K562 (cell line): ENCODE results near the gene BASP1. TPM values are rescaled to one million over a fixed set of nuclear protein-coding genes. Genes with fewer than 3 reads are reported as not detected.

Experiments
- ATAC-seq: fragments of 200-7000 bp; cut with Tn5 transposase; 3 replicates; pipeline ENCODE4 v1.9.1; 2020; ENCODE audit warnings: moderate library complexity
- BruUV-seq: library from RNA; stranded (reverse); fragments of 400-500 nt; replicated peaks from 2 replicates; lab custom pipeline; 2021; lab: Mats Ljungman, UMichigan
- CTCF ChIA-PET: fragments of 300-600 bp; formaldehyde crosslinking; extraction: SDS; loops from one replicate; lab custom pipeline; 2021; ENCODE audit warnings: low intra/inter-chr PET ratio; lab: Yijun Ruan, JAX
- POLR2A ChIA-PET: fragments of 300-600, 350-650 bp; sonication (Branson Sonifier 250); formaldehyde crosslinking; extraction: SDS; loops from one replicate; lab custom pipeline; 2021; ENCODE audit warnings: antibody characterized with exemption, inconsistent platforms; lab: Yijun Ruan, JAX
- DNase-seq, 4 experiments: peaks; one replicate each; pipeline versions ENCODE4 v3.0.0 to v3.0.0-alpha.2; 2011 to 2018; ENCODE audit warnings: low spot score in 3 of 4, mixed read lengths in 3 of 4; ENCODE audit errors: extremely low read depth in 1 of 4
- FAIRE-seq: peaks from 2 replicates; lab custom pipeline; 2011; peaks lifted over from hg19 to GRCh38; lab: Jason Lieb, UNC
- H2AFZ ChIP-seq: 2 replicates; pipeline ENCODE4 v1.6.0; 2011; ENCODE audit warnings: low read depth, low read length, control low read depth, inconsistent platforms
- H3K27ac ChIP-seq: fragments of 200-600 bp; 3 replicates; pipeline ENCODE4 v1.8.0; 2011; ENCODE audit warnings: low read depth, mild to moderate bottlenecking, control low read depth, inconsistent platforms, low read length, moderate library complexity, mixed read lengths; ENCODE audit errors: extremely low read depth
- H3K27me3 ChIP-seq, 2 experiments: fragments of 300-600 bp in 1 of 2; 2 replicates in 1 of 2; 3 replicates in 1 of 2; pipeline versions ENCODE4 v1.6.0 to v1.8.0; 2011; ENCODE audit warnings: inconsistent platforms in 2 of 2, low read length in 2 of 2, mild to moderate bottlenecking in 1 of 2, mixed read lengths in 1 of 2, moderate library complexity in 1 of 2; ENCODE audit not compliant: control insufficient read depth in 2 of 2, insufficient read depth in 2 of 2
- H3K36me3 ChIP-seq: fragments of 300-600 bp; 3 replicates; pipeline ENCODE4 v1.8.0; 2011; ENCODE audit warnings: mild to moderate bottlenecking, low read length, inconsistent platforms; ENCODE audit not compliant: control insufficient read depth, insufficient read depth
- H3K4me1 ChIP-seq, 2 experiments: fragments of 200-600 bp in 1 of 2; replicated peaks in 1 of 2; 2 replicates in 1 of 2; 3 replicates in 1 of 2; pipeline versions ENCODE4 v1.5.1 to v1.8.0; 2011; ENCODE audit warnings: inconsistent platforms in 2 of 2, low read length in 2 of 2, mild to moderate bottlenecking in 1 of 2, mixed read lengths in 1 of 2, moderate library complexity in 1 of 2; ENCODE audit not compliant: control insufficient read depth in 2 of 2, insufficient read depth in 2 of 2
- H3K4me2 ChIP-seq: 2 replicates; pipeline ENCODE4 v1.6.1; 2011; ENCODE audit warnings: low read length, control low read depth, inconsistent platforms, mixed read lengths; ENCODE audit not compliant: insufficient read depth
- H3K4me3 ChIP-seq: fragments of 200-600 bp; sonication (generic), shearing (Covaris generic); 2 replicates; pipeline ENCODE4 v1.5.1; 2016; ENCODE audit warnings: control low read depth, inconsistent platforms
- H3K79me2 ChIP-seq: fragments of 200-600 bp; 3 replicates; pipeline ENCODE4 v1.8.0; 2011; ENCODE audit warnings: low read length, inconsistent platforms; ENCODE audit not compliant: control insufficient read depth, insufficient read depth
- H3K9ac ChIP-seq, 2 experiments: 2 replicates each; pipeline versions ENCODE4 v1.6.0 to v1.6.1; 2011; ENCODE audit warnings: low read depth in 2 of 2, low read length in 2 of 2, control low read depth in 1 of 2, inconsistent platforms in 1 of 2, mild to moderate bottlenecking in 1 of 2, mixed read lengths in 1 of 2; ENCODE audit not compliant: insufficient read depth in 1 of 2
- H3K9me1 ChIP-seq: one replicate; pipeline ENCODE4 v1.6.0; 2011; ENCODE audit warnings: inconsistent platforms, mild to moderate bottlenecking, low read length, moderate library complexity; ENCODE audit not compliant: control insufficient read depth, insufficient read depth
- H3K9me3 ChIP-seq: replicated peaks from 2 replicates; pipeline ENCODE4 v1.5.1; 2011; ENCODE audit warnings: low read depth, low read length, inconsistent platforms; ENCODE audit not compliant: control insufficient read depth, insufficient read depth
- H4K20me1 ChIP-seq: replicated peaks from 2 replicates; pipeline ENCODE4 v1.6.1; 2011; ENCODE audit warnings: low read length, inconsistent platforms, mixed read lengths; ENCODE audit not compliant: control insufficient read depth, insufficient read depth
- BCL6 ChIP-seq: fragments of 250-450 bp; sonication (Bioruptor Pico); IDR thresholded peaks from 2 replicates; pipeline ENCODE4 v1.4.0; 2020
- CAMTA2 ChIP-seq: fragments of 250-450 bp; sonication (Bioruptor Pico); conservative IDR thresholded peaks from 2 replicates; pipeline ENCODE4 v1.5.1; 2022
- CBX2 ChIP-seq: fragments of 200-600 bp; sonication (generic); IDR thresholded peaks from one replicate; pipeline ENCODE4 v1.6.1; 2012; ENCODE audit warnings: mild to moderate bottlenecking, low read length, inconsistent platforms; ENCODE audit not compliant: insufficient read depth, poor library complexity, severe bottlenecking
- HBP1 ChIP-seq: fragments of 450-650 bp; formaldehyde crosslinking; IDR thresholded peaks from 2 replicates; pipeline ENCODE4 v1.4.0; 2022; ENCODE audit warnings: missing genetic modification characterization
- SMARCA4 ChIP-seq: fragments of 450-650 bp; IDR thresholded peaks from 2 replicates; pipeline ENCODE4 v1.6.1; 2016
- ZHX1 ChIP-seq: fragments of 150-350 bp; conservative IDR thresholded peaks from 2 replicates; pipeline ENCODE4 v1.6.1; 2014; ENCODE audit warnings: low read length
- ZNF512 ChIP-seq: IDR thresholded peaks from 2 replicates; pipeline ENCODE4 v1.6.1; 2016; ENCODE audit warnings: missing genetic modification characterization, missing compliant biosample characterization
- WGBS: fragments of 100-300 bp; shearing (Covaris generic); methylation state at CpG from one replicate; pipeline ENCODE4 v1.1.6; 2016; ENCODE audit warnings: low coverage, mixed read lengths; ENCODE audit not compliant: insufficient coverage; ENCODE audit errors: missing lambda C conversion rate; 5-methylcytosine and 5-hydroxymethylcytosine counted together
- in situ Hi-C: fragments of 300-500 bp; cut with MboI; formaldehyde crosslinking; loops from 4 replicates; pipeline ENCODE4 v1.15.0; 2018; ENCODE audit warnings: inconsistent platforms, mixed read lengths
- intact Hi-C: fragments of 100-400 bp; cut with micrococcal nuclease; formaldehyde crosslinking; loops from 2 replicates; pipeline ENCODE4 v1.14.2; 2022
- polyA plus RNA-seq, 8 experiments: library from polyadenylated mRNA; depleted of rRNA in 4 of 8; stranded (reverse) in 5 of 8; unstranded in 3 of 8; fragments of >200 nt; fragmentation: Nextera tagmentation in 2 of 8; fragmentation: Illumina TruSeq in 1 of 8; extraction: Ambion mirVana in 2 of 8; extraction: Trizol in 1 of 8; gene quantifications; 2 replicates each; pipeline versions ENCODE4 v1.2.1 to v1.2.3, GENCODE V29; 2011 to 2014; ENCODE audit warnings: inconsistent platforms in 1 of 8, missing spikeins in 1 of 8
- total RNA-seq, 7 experiments: library from RNA; depleted of rRNA in 6 of 7; stranded (reverse); fragments of >200 nt in 6 of 7; fragmentation: Illumina TruSeq in 2 of 7; extraction: Trizol in 2 of 7; gene quantifications; 2 replicates each; pipeline versions ENCODE4 v1.2.1 to v1.2.3, GENCODE V29; 2011 to 2021; ENCODE audit warnings: low replicate concordance in 1 of 7

Gene BASP1
- total and polyA plus RNA-seq, 9 of the 15 experiments (the other 6 are each of a cell fraction or from before 2014, with no cell fraction given), result 0.22 TPM; not detected in 8

- H3K9me3 ChIP-seq, result no peaks in the 10 kb centered on the region
- H3K4me2 ChIP-seq, result no peak overlapping the region
- H3K36me3 ChIP-seq, result no peaks in the 10 kb centered on the region
- TF ChIP-seq HBP1 (CRISPR knock-in tag) (no peak), BCL6 (CRISPR knock-in tag) (no peak), CAMTA2 (no peak), ZNF512 (tag) (no peak), SMARCA4 (no peak), CBX2 (no peak), ZHX1 (no peak)
- H3K27ac ChIP-seq, result no peak overlapping the region
- no peaks in the 10 kb centered on the region for H3K79me2 ChIP-seq
- ChIA-PET POLR2A (interaction anchor here (0.6 kb wide), 1 partner anchor 10 kb away, joined by 3 read pairs; no protein-coding TSS in a partner anchor), CTCF (no interaction called here)
- ATAC-seq, result no peak
- H3K4me3 ChIP-seq, result no peak overlapping the region
- no TSS peak for BruUV-seq
- H3K4me1 ChIP-seq, result no peaks in the 10 kb centered on the region
- no peaks in the 10 kb centered on the region for H3K9me1 ChIP-seq
- H4K20me1 ChIP-seq, result no peaks in the 10 kb centered on the region
- WGBS, result 2% methylated on average over 7 of the region's 7 CpGs
- intact Hi-C loops (no loop called here), in situ Hi-C loops (loop anchor here (25.0 kb wide), 1 partner anchor 346 kb away; the partner anchor contains the start of genes TAF11L10, TAF11L7, TAF11L8 and TAF11L9)
- DNase-seq, result no peak
- no peak overlapping the region for H3K9ac ChIP-seq
- H3K27me3 ChIP-seq, result 0 out of 5 replicates have a peak, but pooled peaks cover 0 to 3% of the 10 kb centered on the region in 2 experiments
- FAIRE-seq, result no peak
- no peak overlapping the region for H2AFZ ChIP-seq
These were observed 24.2 kb downstream of the BASP1 start for GRCh38 chr5:17241635-17242034.
